ENCODE data around the gene CCL3.

DNA sequence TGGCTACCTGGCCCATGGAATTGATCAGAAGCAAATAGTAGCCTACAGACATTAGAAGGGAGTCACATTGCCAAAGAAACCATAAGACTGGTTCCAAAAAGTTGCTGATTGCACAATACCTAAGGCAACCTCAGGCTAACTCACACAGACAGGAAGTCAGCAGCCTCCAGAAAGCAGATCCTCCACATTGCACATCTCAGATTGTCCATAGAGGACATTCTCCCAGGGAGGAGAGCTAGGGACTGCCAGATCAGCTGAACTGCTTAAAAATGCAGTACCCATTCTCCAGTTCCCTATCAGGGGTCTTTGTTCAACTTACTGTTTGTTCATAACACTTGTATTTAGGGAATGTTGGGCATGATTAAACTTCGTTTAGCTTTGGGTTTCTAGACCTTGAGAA lies 4.2 kb downstream of the CCL3 start:
- TF ChIP-seq, protein P1, sequence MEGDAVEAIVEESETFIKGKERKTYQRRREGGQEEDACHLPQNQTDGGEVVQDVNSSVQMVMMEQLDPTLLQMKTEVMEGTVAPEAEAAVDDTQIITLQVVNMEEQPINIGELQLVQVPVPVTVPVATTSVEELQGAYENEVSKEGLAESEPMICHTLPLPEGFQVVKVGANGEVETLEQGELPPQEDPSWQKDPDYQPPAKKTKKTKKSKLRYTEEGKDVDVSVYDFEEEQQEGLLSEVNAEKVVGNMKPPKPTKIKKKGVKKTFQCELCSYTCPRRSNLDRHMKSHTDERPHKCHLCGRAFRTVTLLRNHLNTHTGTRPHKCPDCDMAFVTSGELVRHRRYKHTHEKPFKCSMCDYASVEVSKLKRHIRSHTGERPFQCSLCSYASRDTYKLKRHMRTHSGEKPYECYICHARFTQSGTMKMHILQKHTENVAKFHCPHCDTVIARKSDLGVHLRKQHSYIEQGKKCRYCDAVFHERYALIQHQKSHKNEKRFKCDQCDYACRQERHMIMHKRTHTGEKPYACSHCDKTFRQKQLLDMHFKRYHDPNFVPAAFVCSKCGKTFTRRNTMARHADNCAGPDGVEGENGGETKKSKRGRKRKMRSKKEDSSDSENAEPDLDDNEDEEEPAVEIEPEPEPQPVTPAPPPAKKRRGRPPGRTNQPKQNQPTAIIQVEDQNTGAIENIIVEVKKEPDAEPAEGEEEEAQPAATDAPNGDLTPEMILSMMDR (IDR thresholded peaks at IDR 0.05; ENCODE audit: low read depth, low read length, poor library complexity, severe bottlenecking), result no peak
- TF ChIP-seq EZH2phosphoT487 (IDR thresholded peaks at IDR 0.05; ENCODE audit: borderline replicate concordance, low read length), result no peak

All from DOHH2 (cell line).